ENCODE measurements around the gene DCLK1.

Gene DCLK1

DNA sequence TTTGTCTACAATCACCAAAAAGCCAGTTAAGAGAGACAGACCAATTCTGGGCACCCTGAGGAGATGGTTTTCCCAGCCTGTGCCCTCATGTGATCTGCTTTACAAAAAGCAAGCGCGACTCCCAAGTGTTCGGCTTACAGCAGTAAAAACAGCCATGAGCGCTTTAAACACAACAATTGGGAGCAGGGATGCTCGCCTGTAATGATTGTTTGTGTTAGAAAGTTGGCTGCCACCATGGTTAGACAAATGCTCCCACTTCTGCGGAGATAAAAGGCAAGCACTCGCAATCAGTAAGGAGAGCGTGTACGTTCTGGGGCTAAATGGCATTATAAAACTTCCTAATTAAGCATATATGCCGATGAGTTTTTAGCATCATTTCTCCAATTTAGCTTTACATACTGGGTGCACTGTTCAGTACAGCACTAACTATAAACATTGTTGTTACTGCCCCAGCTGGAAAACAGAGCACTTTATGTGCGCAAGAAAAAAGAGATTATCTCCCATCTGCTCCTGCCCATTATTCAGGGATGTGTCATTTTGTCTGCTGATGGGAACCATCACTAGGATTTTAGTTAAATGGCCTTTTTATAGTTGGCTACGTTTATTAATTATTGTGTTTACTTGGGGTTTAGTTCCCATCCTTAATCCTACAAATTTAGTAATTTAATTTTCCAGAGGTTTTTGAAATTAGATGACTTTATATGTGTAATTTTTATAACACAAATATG lies 345.4 kb downstream of the DCLK1 start:
- no peak for DNase-seq (ENCODE audit: low read depth)

DNA sequence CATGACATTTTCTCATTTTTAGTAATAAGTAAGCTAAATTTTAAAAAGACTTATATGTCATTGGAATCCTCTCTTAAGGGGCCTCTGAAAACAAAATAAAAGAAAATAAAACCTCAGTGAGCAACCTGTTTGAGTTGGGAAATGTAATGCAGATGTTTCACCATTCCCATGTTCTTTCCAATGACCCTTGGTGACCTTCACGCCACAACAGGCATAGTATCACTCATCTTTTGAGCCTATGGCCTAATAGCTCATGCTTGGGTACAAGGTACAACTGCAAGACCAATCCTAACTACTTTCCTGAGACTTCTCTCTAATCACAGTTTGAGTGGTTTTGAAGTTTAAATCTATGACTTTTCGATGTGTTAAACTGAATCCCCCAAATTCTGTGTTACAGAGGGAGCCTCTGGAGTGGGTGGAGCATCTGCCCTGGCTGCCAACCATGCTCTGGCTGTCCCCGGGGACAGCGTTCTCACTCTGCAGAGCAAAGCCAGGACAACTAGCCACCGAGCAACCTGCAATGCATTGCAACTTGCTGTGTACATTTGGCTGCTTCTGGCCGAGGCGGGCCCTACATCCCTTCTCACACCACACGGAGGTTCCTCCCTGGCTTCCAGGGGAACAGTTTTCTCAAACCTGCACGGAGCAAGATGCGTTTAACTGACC lies 346.8 kb downstream of the DCLK1 start:
- DNase-seq (ENCODE audit: low read depth): no peak

DNA sequence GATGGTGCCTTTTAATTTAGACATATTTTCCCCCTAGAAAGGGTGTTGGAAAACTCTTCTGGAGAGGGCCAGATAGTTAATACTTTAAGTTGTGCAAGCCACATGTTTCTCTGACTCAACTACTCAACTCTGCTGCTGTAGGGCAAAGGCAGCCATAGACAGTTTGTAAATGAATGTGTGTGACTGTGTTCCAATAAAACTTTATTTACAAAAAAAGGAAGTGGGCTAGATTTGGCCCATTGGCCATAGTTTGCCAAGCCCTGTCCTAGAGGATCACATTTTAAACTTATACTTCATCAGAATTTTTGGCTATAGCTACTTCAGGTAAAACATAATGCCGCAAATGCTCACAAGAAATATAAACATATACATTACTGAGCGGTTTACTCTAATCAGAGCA lies 348.4 kb downstream of the DCLK1 start:
- DNase-seq (ENCODE audit: low read depth): no peak

DNA sequence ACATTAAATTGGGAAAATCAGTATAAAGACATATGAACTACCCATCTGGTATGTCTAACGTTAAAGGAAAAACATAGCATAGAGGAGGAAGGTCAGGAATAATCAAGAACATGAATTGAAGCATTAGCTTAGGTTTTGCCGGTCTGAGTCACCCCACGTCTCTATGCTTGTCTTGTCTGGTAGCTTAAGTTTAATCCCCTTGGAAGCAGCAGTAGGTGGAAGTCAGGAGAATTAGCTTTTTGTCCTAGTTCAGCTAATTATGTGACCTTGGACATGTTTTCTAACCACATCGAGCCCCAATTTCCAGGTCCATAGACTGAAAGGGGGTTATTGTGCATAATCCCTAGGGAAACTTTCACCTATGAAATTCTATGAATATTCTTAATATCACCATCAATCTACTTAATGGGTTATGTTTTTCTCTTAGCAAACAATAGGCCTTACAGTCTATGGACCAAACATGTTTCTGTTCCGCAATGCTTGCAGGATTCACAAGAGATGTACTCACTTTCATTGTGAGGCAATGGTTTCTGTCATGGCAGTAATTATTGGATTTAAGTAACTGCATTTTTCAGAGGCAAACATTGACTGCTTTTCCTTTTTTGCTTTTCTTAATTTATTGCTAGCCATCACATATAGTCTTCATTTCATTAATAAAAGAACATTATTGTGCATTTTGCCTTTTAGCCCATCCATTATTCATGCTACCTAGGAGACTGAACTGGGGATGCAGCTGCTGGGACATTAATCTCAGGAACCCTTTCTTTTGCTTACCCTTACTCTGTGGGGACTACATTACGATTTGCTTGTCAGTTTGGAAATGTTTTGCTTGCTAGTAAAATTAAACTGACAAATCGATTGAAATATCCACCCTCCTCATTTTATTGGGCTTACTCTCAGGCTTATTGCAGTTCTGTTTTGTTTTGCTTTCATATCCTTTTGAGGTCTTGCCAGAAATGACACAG lies 349.9 kb downstream of the DCLK1 start:
- DNase-seq (ENCODE audit: low read depth): no peak

DNA sequence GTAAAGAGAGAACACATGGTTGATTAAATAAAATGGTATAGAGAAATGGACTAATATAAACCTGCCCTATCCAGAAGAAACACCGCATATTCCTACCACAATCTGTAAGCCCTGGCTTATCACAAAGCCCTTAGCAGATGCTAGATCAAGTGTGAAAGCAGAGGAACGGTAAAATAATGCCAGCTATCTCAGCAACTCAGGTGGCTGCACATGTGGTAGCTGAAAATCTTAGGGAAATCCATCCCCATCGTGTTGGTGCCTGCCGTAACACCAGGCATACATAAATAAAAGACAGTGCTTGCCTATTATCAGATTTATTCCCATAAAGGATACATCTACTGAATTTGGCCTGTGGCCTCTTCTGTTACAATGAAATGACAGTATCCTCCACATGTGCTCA lies 350.6 kb downstream of the DCLK1 start:
- DNase-seq (ENCODE audit: low read depth): no peak

DNA sequence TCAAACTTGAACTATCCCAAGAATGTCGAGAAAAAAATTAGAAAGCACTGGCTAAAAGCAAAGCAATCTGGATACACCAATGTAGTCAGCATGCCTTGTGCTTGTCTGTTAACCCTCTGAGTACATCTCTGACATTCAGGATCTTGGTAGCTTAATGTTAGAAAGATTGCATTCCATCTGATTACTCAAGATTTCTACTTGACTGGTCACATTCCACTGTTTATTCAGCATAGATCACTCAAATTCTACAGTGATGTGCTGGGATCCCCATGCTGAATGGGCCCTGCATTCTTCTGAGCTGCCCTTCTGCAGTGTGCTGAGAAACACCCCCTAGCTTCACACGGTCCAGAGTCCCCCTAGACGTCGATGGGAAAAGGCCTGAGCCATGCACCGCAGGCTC lies 359.3 kb downstream of the DCLK1 start:
- peak; percentile 80 for DNase-seq (ENCODE audit: low read depth)

DNA sequence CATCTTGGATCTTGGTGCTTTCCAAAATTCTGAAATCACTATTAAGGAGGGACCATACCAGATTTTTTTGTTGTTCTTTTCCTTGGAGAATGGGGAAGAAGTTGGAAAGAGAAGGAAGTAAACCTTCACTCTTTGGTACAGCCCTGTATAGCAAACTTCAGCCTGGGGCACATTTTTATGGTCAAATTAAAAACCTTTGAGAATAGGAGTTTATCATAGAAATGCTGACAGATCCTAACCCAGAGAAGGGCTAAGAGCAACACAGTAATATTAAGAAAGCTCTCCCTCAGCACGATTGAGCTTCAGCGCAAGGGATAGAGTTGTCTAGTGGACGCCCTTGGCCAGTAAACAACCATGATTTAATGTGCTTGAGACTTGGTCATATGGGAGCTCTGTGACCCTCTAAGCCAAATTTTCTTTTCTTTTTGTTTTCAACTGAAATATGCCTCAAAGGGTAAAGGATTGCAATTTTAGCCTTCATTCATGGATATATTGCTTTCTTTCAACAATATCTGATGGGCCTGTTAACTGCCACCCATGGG lies 360.4 kb downstream of the DCLK1 start:
- DNase-seq (ENCODE audit: low read depth): no peak

DNA sequence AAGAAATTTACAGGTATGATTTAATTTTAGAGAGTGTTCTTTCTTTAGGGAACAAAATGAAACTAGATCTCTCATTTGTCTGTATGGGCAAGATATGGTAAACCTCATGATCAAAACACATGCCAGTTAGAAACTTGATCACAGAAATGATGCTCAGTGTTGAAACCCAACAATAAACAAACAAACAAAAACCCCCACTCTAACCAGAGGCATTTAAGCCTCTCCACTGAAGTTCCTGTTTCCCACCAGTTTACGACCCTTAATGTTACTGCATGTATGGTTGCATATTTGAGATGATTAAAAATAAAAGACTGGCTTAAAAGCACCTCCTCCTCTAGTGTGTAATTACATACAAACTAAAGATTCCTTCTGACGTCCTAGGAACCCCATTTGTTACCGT lies 361.4 kb downstream of the DCLK1 start:
- no peak for DNase-seq (ENCODE audit: low read depth)

DNA sequence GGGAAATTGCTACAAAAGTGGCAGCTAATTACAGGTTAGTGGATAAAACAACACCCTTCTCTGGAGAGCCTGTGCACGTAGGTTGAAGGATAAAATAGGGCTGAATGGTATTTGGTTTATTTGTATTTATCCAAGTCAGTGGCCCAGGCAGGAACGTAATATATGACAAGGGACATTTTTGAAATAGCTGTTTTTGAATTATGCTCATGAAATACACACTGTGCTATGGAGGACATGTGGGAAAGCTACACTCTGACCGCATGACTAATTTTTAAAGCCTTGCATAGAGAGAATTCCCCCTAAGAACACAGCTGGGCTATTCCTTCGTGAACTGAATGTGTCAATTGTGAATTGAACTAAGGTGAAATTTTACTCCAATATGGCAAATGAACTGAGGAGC lies 362.6 kb downstream of the DCLK1 start:
- peak; percentile 53 for DNase-seq (ENCODE audit: low read depth)

DNA sequence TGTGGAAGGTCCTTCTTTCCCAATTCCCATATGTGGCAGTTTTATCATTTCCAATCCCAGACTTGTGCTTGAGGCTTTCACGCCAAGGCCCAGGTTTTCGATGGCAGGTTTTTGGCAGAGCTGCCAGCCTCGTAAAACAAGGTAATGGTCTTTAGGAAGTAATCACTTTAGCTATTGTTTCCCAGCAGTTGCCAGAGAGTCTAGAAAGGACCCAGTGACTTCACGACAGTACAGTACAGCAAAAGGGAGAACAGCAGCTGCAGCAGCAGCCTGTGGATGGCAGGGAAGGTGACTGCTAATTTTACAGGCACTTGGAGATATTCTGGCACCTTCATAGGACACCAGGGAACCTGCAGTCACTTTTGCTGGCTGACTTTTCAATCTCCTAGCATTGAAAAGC lies 363.1 kb downstream of the DCLK1 start:
- no peak for DNase-seq (ENCODE audit: low read depth)

DNA sequence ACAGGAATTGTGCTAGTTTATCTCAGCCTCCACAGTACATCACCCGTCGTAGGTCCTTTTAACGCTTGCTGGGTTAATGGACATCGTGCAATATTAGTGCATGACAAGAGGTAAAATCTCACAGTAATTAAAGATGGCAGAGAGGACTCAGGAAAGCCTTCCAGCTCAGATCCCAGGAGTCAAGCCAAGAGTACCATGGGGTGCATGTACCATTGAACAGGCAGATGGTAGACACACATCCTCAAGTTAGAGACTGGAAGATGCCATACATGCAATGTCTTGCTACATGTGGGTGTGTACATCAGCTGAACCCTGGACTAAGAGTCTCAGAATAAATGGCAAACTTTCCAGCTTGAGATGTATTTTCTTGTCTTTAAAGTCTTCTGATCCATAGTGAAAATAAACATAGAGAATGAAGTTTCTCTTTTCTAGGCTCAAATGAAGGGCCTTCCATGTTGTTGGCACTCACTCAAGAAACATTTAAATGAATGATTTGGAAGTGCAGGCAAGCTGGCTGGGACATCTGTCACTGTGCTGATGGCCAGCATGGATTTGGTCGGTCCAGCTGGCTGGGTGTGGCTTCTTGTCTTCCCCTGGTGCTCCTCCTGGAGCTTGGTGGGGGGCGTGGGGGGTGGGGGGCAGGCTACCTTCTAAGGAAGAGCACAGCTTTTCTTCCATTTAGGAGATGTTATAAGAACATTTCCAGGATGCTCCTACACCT lies 363.8 kb downstream of the DCLK1 start:
- no peak for DNase-seq (ENCODE audit: low read depth)

DNA sequence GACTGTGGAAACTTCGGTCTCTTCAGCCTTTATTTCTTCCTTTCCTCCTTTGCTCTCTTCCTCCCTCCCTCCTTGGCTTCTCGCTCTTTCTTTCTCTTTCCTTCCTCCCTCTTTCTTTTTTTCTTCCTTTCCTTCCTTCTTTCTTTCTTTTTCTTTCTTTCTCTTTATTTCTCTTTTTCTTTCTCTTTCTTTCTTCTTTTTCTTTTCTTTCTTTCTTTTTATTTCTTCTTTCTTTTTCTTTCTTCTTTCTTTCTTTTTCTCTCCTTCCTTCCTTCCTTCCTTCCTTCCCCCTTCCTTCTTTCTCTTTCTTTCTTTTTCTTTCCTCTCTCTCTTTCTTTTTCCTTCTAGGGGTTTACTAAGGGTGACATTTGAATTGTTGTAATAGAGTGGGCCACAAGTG lies 364.5 kb downstream of the DCLK1 start:
- no peak for DNase-seq (ENCODE audit: low read depth)

DNA sequence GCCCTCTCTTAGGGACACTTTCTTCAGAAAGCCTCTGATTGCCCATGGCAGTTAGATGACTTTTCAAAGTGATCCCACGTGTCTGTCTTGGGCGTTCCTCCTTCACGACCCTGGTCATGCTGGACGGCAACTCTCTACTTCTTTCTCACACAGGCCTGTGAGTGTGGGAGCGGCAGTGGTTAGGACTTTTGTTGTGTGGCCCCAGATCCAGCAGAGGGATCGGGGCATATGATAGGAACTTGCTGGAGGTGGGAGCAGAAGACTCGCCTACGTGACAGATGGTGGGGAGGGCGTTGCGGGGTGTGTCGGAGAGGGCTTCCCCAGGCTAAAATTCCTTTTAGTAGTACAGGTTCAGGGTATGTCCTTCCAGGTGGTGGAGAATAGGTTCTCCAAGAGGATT lies 365.2 kb downstream of the DCLK1 start:
- no peak for DNase-seq (ENCODE audit: low read depth)

DNA sequence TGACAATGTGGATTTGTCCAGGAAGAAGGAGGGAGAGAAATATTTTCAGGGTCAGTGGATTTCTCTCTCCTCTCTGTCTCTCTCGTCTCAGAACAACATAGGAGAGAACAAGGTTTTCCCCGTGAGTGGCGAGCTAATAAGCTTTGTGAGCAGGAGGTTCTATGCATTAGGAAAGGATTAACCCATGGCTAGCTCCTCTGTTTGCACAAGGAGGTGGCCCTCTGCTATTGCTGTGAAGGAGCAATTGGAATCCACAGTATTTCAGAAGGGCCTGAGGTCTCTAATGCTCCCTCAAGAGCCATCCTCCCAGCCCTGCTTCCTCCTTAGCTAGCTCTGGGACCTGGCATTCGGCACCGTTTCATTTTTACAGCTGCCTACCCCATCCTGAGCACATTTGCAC lies 365.8 kb downstream of the DCLK1 start:
- DNase-seq (ENCODE audit: low read depth): no peak

DNA sequence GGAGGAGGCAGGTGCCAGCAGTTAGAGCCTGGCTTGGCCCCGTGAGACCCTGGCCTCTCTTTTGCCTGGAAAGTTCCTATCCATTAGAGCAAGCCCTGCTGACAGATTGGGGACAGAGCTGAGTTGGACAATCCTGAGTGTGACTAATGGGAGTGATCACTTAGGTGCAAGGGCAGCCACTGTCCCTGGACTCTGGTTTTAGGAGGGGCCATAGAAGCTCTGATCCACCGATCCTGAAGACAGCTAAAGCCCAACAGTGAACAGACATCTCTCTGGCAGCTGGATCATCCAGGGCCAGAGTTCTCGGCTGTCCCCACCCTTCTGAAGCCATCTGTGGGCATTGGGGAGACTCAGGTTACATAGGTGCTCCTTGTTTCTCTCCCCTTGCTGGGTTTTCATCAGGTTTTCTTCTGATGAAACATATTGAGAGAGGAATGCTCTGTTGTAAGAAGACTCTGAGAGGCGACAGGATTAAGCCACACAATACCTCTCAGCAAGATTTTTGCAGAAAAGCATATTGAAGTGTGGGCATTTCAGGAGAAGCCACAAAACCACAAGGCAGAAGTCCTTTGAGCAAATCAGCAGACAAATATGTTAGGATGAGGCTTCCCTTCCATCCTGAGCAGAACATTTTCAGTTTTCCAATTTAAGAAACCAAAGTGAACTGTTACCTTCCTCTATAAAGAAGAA lies 366.7 kb downstream of the DCLK1 start:
- DNase-seq (ENCODE audit: low read depth): no peak

DNA sequence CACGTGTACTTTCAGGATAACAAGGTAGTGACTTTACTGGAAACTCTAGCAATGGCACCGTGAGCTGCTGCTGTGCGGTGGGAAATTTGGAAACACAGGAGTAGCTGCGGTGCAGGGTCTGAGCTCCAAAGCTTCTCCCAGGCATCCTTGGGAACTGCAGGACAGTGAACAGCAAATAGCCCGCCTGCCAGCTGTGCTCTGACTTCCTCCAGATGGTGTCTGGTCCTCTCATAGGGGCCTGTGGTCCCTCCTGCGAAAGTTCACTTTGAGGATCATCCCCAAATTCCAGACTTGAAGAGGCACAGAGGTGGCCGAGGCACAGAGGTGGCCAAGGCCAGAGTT lies 367.4 kb downstream of the DCLK1 start:
- DNase-seq (ENCODE audit: low read depth): no peak

DNA sequence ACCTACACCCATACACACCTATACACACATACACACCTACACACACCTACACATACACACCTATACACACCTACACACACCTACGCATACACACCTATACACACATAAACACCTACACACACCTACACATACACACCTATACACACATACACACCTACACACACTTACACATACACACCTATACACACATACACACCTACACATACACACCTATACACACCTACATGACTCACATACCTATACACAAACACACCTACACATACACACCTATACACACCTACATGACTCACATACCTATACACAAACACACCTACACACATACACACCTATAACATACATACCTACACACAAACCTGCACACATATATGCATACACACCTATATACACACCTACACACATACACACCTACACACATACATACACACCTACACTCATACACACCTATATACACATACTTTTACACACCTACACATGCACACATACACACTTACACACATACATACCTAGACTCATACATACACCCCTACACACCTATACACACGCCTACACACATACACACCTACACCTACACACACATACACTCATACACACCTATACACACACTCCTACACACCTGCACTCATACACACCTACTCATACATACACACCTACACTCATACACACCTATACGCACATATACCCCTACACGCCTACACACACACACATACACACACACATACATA lies 368.0 kb downstream of the DCLK1 start:
- DNase-seq (ENCODE audit: low read depth): no peak

DNA sequence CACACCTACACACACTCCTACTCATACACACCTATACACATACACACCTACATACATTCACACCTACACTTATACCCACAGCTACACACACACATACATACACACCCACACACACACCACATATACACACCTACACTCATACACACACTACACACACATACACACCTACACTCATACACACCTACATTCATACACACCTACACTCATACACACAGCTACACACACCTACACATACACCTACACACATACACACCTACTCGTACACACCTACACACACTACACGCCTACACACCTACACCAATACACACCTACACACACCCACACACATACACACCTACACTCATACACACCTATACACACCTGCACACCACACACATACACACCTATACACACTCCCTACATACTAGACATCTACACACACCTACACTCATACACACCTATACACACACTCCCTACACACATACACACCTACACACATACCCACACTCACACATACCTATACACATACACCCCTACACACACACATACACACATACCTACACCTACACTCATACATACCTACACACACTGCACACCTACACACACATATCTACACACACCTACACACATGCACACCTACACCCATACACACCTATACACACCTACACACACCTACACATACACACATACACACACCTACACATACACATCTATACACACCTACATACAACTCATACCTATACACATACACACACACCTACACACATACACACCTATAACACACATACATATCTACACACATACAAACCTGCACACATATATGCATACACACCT lies 369.5 kb downstream of the DCLK1 start:
- DNase-seq (ENCODE audit: low read depth): no peak

DNA sequence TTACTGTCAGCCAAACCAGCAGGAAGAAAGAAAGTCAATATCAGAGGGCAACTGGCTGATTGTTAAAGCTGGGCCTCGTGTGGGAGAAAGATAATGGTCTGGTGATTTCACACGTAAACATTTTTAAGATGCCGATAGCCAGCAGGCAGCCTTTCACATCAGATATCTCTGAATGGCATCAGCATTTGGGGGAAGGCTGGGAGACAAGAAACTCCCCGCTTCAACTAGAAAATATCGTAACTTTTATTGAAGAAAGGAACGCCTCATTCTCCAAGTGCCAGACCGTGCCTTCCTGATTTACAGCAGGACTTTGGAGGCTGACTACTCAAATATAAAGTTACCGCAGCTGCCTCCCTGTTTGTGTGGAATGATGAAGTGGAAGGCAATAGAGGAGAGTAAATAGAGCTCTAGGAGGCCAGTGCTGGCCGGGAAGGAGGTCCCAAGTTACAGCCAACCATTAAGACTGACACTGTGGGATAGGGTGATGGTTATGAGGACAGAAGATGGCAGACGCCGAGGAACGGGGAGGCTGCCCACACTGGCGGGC lies 370.4 kb downstream of the DCLK1 start:
- DNase-seq (ENCODE audit: low read depth): no peak

DNA sequence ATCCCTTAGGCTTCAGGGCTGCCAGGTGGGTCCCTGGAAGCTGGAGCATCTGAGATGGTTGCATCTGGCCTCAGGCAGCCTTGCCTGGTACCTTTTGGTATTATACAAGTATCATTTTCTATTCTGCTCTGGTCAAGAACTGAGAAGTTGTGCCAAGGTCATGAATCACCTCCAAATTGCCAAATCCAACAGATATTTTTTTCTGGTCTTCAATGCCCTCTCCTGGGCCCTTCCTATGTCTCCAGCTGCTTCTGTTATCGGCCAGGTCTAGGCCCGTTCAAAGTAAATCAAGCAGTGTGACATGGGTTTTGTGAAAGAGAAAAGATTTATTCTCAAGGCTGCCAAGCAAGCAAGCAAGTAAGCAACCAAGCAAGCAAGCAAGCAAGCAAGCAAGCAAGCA lies 383.6 kb downstream of the DCLK1 start:
- DNase-seq (ENCODE audit: low read depth): no peak
